ENCODE results near the gene OSBPL9.

OSBPL9 gene

DNA sequence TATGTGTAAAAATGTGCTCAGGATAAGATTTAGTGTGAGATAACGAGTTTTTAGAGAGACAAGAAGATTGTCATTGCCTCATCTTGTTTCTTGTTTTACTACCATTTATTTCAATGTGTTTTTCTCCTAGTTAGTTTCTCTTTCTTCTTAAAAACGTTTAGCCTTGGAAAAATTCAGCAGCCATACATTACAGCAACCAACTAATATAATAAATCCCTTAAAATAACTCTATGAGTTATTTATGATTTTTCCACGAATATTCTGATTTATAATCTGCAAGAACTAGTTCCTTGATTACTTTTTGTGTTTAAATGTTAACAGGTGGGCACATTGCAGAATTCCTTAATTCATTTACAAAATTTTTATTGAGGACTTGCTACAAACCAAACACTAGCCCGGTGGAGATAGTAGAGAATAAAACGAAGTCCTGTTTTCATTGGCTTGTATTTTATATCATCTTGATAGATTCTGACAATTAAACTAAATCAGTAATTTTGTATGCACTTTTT lies 118.9 kb downstream of the OSBPL9 start:
- no peak for DNase-seq (ENCODE audit: low read depth in 2 of 2)

DNA sequence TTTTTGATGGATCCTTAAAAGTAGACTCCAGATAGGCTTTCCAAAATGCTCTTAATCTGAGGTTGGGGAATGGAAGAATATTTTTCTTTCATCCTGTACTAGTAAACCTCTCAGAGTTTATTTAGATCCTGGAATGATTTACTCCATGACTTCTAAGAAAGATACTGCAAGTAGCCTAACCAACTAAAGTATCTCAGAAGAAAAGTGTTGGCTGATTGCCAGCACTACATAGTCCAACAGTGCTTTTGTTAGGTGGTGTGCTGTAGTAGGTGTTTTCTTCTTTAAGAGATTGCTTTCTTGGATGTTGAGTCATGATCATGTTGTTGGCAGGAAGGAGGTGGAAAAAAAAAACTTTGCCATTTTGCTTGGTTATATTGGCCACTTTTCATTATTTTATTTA lies 119.8 kb downstream of the OSBPL9 start:
- no peak for DNase-seq (ENCODE audit: low read depth in 2 of 2)

DNA sequence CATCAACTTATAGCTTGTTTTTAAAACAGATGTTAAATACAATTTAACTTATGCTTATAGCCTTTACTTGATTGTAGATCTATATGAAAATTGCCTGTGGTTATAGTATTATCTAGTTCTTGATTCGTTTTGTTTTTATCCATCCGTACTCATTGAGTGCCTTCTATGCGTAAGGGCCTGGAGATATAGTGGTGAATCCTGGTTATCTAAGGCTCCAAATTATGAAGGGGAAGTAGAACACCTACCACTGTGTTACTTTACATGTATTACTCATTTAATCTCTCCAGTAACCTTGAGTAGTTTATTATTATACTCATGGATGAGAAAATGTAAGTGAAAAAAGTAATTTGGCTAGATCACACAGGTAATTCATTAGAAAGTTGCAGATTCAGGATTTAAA lies 121.8 kb downstream of the OSBPL9 start:
- DNase-seq (ENCODE audit: low read depth in 2 of 2): no peak

DNA sequence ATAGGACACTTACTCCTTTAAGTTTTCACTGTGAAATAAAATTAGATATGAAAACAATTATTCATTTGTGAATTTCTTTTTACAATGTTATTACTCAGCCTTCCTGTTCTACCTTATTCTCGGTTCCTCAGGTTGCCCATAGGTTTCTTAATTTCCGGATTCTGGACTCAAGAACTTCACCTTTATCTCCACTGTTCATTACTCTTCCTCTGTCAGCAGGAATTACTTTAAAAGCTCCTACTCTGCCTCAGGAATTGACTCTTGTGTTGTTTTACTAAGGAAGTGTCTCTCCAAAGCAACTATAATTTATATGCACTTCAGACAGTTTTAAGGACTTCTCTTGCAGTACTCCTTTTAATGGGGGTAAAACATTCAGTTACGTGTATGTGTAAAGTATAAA lies 123.8 kb downstream of the OSBPL9 start:
- DNase-seq (ENCODE audit: low read depth in 2 of 2): no peak

DNA sequence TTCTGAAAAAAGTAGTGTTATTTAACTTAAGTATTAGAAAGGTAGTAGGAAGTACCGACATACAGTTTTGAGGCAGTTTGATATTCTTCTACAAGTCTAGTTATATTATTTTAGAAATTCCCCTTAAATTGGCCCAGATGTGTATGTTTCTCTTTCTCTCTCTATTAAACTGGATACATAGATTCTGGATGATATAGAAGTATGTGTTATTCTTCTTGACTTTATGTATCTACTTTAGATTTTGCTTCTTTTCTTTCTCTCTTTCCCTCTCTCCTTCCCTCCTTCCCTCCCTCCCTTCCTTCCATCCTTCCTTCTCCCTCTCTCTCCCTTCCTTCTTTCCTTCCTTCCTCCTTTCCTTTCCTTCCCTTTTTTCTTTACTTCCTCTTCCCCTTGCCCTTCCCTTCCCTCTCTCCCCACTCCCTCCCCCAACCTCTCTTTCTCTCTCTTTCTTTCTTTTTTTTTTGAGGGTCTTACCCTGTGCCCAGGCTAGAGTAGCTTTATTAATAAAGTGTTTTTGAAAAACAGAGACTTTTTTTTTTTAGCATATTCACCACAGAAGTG lies 124.3 kb downstream of the OSBPL9 start:
- DNase-seq (ENCODE audit: low read depth in 2 of 2): no peak

DNA sequence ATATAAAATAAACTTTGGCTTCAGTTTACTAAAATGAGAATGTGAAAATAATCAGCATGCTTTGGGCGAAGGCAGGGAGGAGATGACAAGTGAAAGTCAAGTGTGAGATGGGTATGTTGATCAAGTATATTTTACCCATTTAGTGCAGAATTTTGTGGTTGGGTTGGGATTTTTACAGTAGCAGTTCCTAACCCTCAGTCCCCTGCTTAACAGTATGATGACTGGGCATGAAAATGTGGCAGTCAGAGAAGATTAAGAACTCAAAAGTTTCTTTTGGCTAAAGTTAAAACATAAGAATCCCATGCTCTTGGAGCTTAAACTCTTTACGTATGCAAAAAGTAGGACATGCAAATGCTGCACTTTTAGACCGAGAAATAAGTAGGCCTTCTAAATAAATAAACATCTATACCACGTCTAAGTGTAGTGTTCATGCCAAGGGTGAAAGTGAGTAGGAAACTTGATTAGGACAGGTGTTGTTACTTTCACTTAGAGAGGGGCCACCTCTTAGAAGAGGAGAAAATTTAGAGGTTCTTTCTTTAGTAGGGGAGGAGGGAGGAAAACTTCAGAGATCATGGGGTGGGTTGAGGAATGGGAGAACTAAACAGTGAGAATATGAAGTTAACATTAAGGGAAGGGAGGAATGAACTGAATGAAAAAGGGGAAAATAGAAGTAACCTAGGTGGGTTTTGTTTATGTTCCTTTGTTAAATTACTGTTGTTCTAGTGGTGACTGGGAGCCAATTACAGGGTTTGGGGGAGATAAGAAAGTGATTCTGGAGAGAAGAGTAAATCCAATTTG lies 127.8 kb downstream of the OSBPL9 start:
- no peak for DNase-seq (ENCODE audit: low read depth in 2 of 2)

DNA sequence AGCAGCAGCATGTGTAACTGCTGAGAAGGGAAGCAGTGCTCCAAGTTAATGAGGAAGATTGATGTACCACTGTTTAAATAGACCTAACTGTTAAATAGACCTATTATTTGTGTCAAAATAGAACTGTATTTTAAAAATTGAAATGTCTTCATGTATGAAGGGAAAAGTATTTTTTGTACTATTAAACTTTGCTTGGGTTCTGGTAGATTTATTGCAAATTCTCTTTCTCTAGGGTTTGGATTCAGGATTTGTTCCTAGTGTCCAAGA lies 128.3 kb downstream of the OSBPL9 start:
- DNase-seq (ENCODE audit: low read depth in 2 of 2): no peak

DNA sequence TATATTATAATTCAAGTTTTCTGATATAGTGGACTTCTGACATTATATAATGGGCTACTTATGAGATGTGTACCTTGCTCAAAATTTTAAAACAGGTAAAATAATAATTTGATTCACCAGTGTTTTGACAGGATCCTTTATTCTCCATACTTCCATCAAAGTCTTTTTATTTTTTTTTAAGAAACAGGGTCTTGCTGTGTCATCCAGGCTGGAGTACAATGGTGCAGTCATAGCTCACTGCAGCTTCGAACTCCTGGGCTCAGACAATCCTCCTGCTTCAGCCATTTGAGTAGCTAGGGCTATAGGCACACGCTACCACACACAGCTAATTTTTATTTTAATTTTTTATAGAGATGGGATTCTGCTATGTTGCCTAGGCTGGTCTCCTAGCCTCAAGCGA lies 132.3 kb downstream of the OSBPL9 start:
- no peak for DNase-seq (ENCODE audit: low read depth in 2 of 2)

DNA sequence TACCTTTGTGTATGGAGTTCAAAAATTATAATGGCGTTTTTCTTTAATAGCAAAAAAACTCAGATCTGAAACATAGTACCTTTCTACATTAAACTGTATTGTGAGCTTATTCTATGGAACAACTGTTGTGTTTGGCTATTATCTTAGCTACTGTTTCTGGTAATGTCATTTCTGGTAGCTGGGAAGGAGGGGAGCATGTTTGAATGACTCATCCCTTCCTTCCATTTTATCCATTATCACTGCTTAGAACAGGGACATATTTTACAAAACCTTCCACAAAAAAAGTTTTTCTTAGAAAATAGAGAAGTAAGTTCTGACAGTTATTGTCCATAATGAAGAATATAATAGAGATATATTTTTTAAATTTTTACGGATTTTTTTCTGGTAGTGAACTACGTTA lies 133.3 kb downstream of the OSBPL9 start:
- no peak for DNase-seq (ENCODE audit: low read depth in 2 of 2)

DNA sequence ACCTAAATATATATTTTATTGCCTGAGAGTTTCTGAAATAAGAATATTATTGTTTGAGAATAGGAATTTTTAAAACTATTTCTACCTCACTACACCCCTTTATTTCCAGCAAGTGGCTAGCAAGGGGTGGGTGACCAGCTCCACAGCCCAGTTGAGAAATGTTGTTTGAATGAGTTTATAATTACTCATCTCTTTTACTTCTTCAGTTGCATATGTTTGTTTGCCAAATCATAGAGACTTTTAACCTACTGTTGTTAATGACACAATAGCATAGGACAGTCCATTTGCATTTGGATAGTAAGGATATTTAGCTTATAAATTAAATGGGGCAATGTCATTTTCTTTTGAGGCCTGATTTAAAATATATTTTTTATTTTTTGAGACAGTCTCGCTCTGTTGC lies 133.8 kb downstream of the OSBPL9 start:
- DNase-seq (ENCODE audit: low read depth in 2 of 2): no peak

DNA sequence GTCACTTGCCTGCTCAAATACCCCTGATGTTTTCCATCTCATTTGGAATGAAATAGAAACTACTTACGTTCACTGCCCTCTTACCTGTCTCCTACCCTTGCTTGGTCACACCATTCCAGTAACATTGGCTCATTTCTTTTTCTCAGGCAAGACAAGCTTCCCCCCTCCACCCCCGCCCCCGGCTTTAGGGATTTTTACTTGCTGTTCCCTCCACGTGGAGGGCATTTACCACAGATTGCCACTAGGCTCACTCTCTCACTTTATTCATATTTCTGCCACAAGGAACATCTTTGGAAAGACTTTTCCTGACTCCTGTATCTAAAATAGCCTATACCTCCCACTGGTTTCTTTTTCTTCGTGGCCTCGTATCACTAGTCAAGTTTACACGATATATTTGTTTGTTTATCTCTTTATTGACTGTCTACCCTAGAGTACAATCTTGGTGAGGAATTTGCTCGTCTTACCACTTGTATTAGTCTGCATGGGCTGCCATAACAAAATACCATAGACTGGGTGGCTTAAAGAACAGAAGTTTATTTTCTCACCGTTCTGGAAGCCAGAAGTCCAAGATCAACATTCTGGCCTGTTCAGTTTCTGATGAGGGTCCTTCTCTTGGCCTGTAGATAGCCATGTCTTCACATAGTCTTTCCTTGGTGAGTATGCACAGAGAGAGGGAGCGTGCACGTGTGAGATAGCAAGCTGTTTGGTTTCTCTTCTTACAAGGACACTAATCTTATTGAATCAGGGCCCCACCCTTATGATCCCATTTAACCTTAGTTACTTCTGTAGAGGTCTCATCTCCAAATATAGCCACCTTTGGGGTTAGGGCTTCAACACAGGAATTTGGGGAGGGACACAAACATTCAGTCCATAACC lies 135.4 kb downstream of the OSBPL9 start:
- no peak for DNase-seq (ENCODE audit: low read depth in 2 of 2)

DNA sequence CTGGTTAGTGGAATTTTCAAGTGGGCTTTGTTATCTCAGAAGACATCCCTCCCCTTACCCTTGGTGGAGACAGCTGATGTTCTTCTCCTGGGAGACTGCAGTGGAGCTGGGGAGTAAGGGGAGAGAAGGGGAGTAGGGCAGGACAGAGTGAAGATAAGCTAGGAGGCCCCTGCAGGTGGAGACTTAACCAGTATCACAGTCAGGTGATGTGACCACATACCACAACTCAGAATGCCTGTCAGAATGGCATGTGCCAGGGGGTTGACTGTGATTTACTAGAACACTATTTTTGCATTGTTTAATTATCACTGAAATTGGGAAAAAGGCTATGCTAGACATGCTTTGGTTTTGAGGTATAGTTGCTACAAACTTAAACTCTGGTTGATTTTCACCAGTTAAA lies 137.1 kb downstream of the OSBPL9 start:
- DNase-seq (ENCODE audit: low read depth in 2 of 2): no peak

DNA sequence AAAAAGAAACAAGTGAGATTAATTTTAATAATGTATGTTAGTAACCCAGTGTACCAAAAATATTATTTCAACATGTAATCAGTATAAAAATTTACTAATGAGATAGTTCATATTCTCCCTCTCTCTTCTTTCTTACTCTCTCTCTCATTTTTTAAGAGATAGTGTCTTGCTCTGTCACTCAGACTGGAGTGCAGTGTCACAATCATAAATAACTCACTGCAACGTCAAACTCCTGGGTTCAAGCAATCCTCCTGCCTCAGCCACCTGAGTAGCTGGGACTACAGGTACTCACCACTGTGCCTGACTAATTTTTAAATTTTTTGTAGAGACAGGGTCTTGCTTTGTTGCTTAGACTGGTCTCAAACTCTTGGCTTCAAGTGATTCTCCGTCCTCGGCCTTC lies 137.8 kb downstream of the OSBPL9 start:
- DNase-seq (ENCODE audit: low read depth in 2 of 2): no peak

DNA sequence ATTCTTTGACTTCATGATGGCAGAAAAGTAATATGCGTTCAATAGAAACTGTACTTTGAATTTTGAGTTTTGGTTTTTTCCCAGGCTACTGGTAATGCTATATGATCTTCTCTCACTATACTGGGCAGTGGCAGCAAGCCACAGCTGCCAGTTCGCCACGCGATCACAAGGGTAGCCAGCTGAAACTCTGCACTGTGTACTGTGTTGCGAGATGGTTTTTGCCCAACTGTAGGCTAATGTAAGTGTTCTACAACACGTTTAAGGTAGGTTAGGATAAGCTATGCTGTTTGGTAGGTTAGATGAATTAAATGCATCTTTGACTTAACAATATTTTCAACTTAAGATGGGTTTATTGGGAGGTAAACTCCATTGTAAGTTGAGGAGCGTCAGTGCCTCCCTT lies 138.5 kb downstream of the OSBPL9 start:
- no peak for DNase-seq (ENCODE audit: low read depth in 2 of 2)

DNA sequence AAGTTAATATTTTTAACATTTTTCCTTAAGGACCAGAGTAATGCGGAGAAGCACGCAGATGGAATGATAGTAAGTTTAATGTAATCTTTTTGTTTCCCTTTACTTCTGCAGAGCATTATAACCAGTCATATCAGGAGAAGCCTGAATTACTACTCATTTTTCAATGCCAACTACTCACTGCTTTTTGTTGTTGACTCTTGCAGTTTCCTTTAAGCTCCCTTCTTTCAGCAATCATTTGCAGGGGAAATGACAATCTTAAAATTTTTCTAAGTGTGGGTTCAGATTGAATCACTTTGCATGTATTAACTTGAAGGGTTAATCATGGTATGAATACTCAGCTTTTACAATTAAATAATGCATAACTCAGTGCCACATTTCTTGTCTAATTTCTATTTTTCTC lies 139.4 kb downstream of the OSBPL9 start:
- DNase-seq (ENCODE audit: low read depth in 2 of 2): no peak

DNA sequence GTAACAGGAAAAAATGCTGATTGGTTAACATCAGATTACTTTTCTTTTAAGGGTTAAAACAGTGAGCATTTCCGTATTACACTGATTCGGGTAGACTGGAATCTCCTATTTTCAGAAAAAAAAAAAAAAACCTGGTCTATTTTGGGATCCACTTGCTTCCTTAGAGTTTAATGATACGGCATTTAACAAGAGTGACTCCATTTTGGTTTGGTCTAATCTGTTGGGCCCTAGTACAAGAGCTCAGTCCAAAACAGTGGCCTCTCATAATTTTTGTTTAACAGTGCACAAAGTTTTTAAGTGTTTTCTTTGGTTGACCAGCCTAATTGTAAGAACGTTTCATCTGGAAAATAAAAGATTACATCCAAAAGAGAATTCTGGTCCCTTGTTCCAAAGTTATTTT lies 141.4 kb downstream of the OSBPL9 start:
- DNase-seq (ENCODE audit: low read depth in 2 of 2): no peak

DNA sequence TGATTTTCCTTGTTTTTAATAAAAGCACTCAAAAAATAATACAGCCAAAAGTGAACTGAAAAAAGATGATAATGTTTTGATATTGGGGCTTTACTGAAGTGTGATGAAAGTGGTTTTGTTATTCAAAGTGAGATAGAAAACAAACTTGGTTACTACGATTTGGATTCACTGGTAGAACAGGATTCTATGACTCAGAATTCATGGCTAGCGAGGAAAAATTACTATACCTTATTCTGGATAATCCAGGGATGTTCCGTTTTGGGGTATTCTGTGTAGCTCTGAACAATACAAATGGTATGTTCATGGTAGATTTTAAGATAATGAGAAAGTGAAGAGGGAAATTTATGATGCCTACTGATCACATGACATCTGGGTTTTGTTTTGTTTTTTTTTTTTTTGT lies 144.0 kb downstream of the OSBPL9 start:
- no peak for DNase-seq (ENCODE audit: low read depth in 2 of 2)

DNA sequence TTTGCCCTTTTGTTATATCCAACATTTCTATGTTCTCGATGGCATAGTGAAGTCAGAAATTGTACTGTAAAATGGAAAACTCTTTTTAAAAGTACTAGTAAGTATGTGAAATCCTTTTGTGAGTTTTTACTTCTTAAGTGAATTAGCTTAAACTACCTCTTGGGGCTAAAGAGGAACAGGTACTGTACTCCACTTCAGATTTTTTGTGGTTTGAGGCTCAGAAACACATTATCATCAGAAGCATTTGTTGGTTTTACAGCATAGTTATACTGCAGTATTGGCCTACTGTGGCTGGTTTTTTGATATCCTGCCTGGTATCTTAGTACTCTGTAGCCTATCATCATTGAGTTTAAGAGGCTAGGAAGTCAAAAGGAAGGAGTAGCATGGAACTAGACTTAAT lies 144.5 kb downstream of the OSBPL9 start:
- DNase-seq (ENCODE audit: low read depth in 2 of 2): no peak

DNA sequence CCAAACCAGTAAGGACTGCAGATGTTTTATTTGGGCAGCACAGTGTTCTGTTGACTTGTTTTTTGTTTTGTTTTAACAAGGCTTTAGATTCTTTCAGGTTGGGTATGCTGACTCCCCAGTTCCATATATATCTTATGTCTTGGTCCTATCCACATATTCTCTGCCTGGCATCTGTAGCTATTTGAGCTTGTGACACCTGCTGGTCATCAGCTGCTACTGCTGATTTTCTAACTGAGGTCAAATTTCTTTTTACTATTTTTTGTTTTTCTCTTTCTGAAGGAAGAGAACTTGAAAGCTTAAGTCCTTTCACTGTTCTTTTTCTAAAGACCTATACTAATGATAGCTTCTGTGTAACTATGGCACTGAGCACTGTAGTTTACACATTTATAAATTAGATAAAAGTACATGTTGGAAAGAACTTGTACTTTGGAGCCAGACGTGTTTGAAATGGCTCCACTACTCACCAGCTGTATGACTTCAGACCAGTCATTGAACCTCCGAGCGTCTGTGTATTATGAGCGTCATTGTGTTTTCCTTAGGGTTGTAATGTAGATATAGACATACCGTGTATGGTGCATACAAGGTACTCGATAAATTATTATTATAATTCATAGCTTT lies 152.2 kb downstream of the OSBPL9 start:
- no peak for DNase-seq (ENCODE audit: low read depth in 2 of 2)

DNA sequence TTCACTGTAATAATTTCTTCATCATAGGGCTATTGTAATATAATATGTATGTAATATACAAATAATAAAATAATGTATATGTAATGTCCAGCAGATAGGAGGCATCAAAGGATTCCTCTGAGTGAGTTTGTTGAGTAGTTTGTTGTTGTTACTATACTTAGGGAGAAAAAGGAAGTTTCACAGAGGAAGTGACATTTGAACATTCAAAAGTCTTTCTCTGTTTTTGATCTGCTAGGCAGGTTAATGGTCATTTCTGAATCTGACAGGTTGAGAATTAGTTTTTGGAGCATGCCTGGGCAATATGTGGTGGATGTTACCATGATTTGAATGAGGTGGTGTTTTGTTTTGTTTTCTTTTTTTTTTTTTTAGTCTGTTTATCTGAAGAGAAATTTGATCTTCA lies 159.5 kb downstream of the OSBPL9 start:
- no peak for DNase-seq (ENCODE audit: low read depth in 2 of 2)

DNA sequence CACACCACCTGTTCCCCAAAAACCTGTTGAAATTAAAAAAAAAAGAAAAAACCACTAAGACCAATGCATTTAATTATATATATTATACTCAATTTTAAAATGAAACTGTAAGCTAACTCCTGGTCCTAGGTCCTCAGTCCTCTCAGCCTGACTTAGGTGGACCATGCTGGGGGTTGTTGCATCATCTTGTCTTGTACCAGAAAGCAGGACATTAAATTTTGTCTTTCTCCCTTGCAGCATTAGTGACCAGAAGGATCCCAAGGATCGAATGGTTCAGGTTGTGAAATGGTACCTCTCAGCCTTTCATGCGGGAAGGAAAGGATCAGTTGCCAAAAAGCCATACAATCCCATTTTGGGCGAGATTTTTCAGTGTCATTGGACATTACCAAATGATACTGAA lies 164.0 kb downstream of the OSBPL9 start:
- no peak for DNase-seq (ENCODE audit: low read depth in 2 of 2)

DNA sequence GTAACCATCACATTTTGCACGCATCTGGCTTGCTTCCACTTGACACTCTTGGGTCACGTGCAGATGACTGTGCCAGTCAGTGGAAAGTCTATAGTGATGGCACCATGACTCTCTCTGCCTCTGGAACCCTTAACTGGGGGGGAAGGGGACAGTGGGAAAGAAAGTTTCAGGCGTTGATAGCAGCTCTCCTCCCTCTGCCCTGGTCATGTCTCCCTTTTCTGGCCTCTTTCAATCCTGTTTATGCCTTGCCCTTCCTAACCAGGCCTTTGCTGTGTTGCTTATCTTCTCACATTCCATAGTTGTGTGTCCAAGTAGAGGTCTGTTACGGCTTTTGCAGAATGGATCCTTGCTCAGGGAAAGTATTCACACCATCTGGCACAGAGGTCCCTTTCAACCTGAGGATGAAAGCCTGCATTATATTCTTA lies 168.1 kb downstream of the OSBPL9 start:
- no peak for DNase-seq (ENCODE audit: low read depth in 2 of 2)

DNA sequence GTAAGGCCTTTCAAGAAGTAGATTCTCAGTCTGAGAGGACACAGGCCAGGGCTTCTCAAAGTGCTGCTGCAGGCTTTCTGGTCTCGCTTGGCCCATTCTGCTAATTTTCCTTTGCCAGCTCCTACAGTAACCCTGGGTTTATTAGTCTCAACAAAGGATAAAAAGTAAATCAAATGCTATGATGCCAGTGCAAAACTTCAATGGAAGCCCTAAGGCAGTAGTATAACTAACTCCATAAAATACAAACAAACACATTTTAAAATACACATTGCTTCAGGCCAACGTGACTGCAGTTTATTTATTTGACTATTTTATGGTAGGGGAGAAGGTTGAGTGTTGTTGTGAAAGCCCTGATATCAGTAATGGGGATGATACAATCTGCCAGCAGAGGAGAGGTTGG lies 172.0 kb downstream of the OSBPL9 start:
- no peak for DNase-seq (ENCODE audit: low read depth in 2 of 2)
